DMS53 treated with DMSO at 0.1 percent for 48 hours (cell line): ENCODE measurements around the gene KCNJ11.

Source experiments
- DNase-seq: peaks from one replicate; lab custom pipeline; 2025; ENCODE audit not compliant: unreplicated experiment; lab: John Stamatoyannopoulos, UW

KCNJ11 gene

DNA sequence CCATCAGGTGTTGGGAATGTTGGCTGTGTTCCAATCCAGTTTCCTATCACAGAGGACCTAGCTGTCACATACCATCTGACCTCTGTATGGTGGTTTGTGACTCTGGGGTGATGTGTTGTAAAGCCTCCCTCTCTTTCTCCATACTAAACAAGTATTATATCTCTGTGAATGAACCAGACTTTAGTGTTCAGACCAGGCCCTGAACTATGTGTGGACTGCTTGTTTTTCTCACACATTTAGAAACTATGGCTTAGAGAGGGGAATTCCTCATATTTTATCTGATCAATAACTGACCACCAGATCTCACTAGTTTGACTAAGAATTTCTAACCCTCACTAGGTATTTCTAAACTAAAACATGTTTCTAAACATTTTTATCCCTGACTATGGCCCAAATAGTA, 19.4 kb downstream of the KCNJ11 start:
- no peak for DNase-seq

DNA sequence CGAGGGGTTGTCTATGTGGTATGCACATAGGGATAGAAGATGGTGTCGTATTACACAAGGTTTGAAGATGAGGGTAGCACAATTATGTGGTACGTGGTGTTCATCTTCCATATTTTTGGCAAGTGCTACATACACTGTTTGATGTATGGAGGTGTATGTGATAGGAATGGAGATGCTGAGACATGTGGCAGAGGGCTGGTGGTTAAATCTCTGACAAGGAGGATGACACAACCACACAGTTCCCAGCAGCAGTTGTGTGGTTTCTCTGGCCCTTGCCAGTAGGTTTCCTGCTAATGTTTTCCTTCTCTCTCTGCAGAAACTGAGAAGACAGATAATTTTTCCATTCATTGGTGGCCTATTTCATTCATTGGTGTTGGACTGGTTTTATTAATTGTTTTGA, 19.9 kb downstream of the KCNJ11 start:
- DNase-seq: no peak

DNA sequence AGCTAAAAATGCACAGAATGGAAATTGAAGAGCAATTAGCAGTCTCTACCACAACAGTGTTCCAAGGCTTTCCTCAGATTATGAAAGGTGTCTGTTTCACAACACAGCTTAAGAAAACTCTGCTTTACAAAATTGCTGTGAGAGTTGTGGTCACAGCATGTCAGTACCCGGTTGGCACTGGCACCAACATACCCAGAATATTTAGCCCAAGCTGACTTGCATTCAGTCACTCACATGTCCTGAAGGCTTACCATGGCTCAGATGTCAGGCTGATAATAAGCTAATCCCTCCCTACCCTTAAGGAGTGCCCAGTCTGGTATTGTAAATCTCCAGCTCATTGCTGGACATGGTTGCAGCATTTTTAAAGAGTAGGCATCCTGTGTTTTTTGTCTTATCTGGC, 22.0 kb downstream of the KCNJ11 start:
- DNase-seq: no peak

DNA sequence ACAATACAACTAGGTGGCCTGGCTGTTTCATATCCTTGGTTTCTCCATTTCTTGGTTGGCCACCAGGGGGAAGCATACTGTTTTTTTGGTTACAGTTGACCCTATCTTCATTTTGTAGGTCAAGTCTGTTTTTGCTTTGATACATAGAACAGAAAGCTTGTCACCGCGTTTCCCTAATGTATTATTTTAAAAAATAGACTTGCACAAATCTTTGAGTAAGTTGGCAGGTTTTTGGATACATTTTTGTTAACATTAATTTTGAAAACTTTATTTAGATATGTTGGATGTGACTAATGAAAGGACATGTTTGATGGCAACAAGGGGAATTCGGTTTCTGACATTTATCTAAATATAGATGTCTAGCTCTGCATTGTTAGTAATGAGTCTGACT, 33.9 kb downstream of the KCNJ11 start:
- DNase-seq: peak; percentile 75

DNA sequence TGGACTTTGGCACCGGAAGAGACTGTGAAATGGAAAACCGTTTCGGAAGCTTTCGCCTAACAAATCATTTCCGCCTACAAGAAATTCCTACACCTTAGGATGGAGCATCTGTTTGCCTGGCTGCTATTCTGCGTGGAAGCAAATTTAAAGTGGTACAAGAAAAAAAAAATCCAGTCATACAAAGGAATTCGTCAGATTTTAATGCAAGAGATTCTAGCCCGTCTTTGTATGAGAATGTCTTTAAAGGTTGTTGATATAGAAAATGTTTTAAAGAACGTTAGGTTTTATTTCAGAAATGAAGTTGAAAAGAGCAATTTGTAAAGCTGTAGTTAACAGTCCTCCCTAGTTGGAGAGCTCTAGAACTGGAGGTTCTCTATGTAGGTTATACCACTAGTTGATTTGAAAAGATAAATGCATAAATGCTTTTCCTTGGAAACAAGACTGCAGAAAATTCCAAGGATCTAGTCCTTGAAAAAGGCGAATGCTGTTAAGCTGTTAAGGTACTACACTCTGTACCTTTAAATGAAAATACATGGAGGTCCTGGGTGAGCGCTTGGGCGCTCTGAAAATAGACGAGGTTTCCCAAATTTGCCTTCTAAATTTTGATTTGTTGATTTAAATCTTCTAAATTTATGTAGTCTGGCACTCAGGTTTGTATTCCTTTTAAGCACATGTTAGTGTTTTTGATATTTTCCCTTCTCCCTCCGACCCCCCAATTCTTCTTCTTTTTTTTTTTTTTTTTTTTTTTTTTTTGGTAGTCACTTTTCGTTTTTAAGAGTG, 34.4 kb downstream of the KCNJ11 start:
- peak; percentile 37 for DNase-seq

DNA sequence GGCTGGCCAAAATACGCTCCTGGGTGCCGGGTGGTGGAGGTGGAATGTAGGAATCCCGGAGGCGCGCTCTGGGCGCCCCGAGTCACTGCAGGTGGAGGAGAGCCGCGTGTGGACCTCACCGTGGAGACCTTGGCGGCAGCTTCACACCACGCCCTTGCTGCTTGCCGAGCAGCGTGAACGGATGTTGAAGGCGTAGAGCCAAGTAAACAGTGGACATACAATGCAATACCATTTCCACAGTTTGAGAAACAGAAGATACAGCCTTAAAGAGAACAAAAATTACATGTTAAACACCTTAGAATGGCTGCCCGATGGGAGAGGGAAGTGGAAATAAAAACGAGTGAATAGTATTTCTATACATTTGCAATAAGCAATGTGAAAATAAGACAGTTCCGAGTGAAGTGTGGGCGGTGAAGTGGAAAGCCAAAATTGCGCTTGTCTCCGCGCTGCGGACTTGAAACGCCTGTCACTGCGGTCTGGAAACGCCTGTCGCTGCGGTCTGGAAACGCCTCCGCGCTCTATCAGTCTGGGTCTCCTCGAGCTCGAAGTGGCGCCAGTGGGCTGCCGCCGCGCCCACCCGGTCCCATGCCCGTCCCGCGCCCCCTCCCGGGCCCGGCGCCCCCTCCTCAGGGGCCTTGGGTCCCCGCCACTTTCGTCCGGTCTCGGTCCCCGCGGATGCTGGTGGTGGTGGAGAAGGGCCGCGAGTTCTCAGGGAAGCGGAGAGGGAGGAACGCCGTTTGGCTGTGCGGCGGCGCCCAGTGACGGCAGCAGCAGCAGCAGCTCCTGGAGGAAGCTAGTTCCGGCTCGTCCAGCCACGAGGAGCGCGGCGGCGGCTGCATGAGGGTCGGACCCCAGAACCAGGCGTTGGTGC, 35.3 kb downstream of the KCNJ11 start:
- DNase-seq: peak; percentile 78

DNA sequence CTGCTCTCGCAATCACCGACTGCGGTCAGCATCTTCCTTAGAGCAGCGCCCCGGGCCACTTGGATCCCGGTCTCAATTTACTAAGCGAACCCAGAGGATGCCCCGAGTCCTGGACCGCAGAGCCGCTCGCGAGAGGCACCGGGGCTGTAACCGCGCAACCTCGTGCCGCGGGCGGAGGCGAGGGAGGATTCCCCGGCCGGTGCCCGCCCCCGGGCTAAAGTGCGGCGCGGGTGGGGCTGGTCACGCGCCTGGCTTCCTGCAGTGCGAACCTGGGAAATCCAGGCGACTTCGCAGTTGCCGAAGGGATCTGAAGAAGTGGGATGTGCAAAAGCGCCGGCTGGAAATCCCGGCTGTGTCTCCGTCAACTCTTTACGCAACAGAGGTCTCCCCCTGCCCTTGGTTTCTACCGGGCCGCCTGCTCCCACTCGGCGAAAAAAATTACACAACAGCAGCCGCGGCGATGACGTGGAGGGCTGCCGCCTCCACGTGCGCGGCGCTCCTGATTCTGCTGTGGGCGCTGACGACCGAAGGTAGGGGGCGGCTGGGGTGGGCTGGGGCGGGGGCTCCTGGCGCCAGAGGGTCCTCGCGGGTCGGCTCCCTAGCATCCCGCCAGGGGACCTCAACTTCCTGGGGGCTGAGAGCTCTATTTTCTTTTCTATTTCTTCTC, 36.8 kb downstream of the KCNJ11 start, which contains the start of gene NCR3LG1:
NCR3LG1 (plus strand) TSS at position 291 of the 667 bp plus-strand sequence; CDS start at position 461, 170 bp downstream.
- DNase-seq: peak; percentile 69

DNA sequence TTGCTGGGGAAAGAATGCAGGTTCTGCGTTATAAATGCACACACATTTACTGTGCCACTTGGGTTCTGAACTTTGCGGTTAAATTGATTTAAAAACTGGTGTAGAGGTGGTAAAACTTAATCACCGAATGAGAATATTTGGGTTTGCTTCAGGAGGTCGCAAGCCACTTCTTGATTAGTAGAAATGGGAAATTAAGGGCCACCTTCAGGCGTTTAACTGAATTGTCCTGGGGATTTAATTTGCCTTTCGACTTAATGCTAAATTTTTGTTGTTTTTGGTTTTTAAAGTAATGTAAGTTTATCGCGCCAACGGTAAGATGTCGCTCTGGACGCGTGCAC, 37.3 kb downstream of the KCNJ11 start:
- no peak for DNase-seq

DNA sequence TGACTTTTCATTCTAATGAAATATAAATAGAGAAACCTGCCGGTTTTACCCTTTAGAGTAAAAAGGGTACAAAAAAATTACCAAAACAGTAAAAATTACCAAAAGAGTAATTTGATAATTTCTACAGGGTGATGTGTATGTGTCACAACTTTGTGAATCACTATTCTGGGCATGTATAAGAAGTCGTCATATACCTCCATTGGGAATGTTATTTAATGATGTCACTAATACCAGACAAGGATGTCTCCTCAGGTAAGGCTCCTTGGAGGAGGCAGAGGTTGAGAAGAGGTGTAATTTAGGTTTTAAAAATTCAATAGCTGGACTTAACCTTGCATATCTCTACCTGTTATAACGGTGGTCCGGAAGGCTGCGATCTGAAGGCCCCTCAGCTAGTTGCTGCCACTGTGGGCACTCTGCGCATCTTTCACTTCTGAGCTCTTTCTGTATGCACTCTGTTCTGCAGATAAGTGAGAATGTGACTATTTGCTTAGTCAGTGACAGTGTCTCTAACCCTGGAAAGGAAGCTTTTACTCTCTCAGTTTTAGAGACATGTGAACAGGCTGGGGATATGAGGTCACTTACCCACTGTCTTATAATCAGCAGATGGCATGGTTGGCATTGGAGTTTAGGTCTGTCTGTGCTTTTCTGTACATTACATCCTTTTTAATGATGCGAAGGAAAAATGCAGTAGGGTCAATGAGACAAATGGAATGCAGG, 37.8 kb downstream of the KCNJ11 start:
- DNase-seq: no peak

DNA sequence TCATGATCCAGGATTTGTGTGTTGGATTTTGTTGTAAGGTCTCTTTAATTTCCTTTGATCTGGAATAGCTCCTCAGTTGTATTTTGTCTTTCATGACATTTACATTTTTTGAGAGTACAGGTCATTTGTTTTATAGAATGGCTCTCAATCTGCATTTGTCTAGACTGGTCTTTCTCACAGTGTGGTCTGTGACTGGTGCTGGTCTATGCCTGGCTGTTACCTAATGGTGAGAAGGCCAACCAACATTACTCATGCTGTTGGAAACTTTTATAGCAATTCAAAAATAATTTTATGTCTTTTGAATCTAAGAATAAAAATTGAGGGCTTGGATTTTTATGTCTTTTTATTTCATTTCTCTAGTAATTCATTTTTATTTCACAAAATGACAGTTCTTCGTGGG, 40.8 kb downstream of the KCNJ11 start:
- DNase-seq: no peak

DNA sequence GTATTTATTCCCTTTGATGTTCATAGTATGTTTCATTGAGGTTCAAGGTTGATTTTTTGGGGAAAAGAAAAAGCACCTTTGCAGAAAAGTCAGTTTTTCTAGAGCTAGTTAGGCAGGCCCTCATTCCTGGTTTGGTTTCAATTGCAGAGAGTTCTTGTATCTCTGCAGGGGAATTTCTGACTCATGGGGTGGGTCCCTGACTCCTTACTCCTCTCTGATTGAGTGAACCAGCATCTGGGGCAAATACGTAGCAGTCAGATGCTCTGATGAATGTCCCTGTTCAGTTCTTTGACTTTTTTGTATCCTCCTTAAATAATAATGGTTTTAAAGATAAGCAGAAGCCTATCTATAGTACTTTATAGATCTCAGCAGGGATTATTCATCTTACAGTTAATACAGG, 44.6 kb downstream of the KCNJ11 start:
- no peak for DNase-seq

DNA sequence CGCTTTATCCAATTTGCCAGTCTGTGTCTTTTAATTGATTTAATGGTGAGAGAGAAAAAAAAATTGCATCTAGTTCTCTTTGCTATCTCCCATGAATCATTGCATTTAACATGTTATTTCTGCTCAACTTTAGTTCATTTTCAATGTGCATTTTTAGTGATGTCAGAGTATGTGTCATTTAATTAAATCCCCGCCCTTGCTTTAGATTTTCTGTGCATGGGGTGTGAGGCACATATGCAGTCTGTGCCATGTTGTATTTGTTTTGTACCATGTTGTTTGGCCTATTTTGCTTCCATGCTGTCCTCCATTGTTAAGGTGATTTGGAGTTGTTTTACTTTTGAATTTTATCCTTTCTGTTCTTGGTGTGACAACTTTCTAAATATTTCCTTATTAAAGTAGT, 45.2 kb downstream of the KCNJ11 start:
- no peak for DNase-seq
